ENCODE results near the gene KNTC1. TPM values are rescaled to one million over a fixed set of nuclear protein-coding genes. Genes with fewer than 3 reads are reported as not detected.

Gene KNTC1
- total RNA-seq, 1 experiment from 2014 or later = 55.8 TPM

GRCh38 chr12:122659579-122659978, 132.5 kb downstream of the KNTC1 start:
- Mint-ChIP-seq H3K36me3 (ENCODE audit: insufficient read depth, unreplicated experiment) (no peaks in the 10 kb centered on the region), H3K4me1 (ENCODE audit: low read depth, unreplicated experiment) (no peaks in the 10 kb centered on the region), H3K4me3 (ENCODE audit: unreplicated experiment) (no peak overlapping the region), H3K9me3 (ENCODE audit: unreplicated experiment) (no peaks in the 10 kb centered on the region), H3K27ac (ENCODE audit: unreplicated experiment) (no peak overlapping the region), H3K27me3 (ENCODE audit: insufficient read depth, unreplicated experiment) (no peaks in the 10 kb centered on the region)
- DNase-seq = no peak
- H3K4me1 ChIP-seq = no peaks in the 10 kb centered on the region
- H3K9me3 ChIP-seq = no peaks in the 10 kb centered on the region
- CTCF ChIA-PET = interaction anchor here (1.0 to 1.4 kb wide), 2 partner anchors 12 to 22 kb away, joined by 3 to 8 read pairs; no protein-coding TSS in a partner anchor
- POLR2A ChIA-PET = no interaction called here
- no peak for TF ChIP-seq CTCF (IDR thresholded peaks at IDR 0.05; ENCODE audit: insufficient read depth in 1 of 2, low read depth in 1 of 2, low read length in 1 of 2, severe bottlenecking in 1 of 2, unreplicated experiment in 1 of 2)
- H3K4me3 ChIP-seq (ENCODE audit: low read depth, low read length) = no peak overlapping the region
- BruUV-seq (replicated peaks) = no TSS peak
- H3K36me3 ChIP-seq (ENCODE audit: control insufficient read depth, insufficient read depth, low read length) = no peaks in the 10 kb centered on the region
- intact Hi-C loops (cut with micrococcal nuclease; ENCODE audit: unreplicated experiment) = no loop called here
- no peaks in the 10 kb centered on the region for H3K27me3 ChIP-seq (replicated peaks; ENCODE audit: control insufficient read depth, insufficient read depth, low read length)

GRCh38 chr12:122661246-122661645, 134.2 kb downstream of the KNTC1 start:
- H3K4me3 ChIP-seq (ENCODE audit: low read depth, low read length) = no peak overlapping the region
- H3K9me3 Mint-ChIP-seq (ENCODE audit: unreplicated experiment) = no peaks in the 10 kb centered on the region
- H3K36me3 ChIP-seq (ENCODE audit: control insufficient read depth, insufficient read depth, low read length) = no peaks in the 10 kb centered on the region
- no peaks in the 10 kb centered on the region for H3K36me3 Mint-ChIP-seq (ENCODE audit: insufficient read depth, unreplicated experiment)
- no peak for TF ChIP-seq CTCF (IDR thresholded peaks at IDR 0.05; ENCODE audit: insufficient read depth in 1 of 2, low read depth in 1 of 2, low read length in 1 of 2, severe bottlenecking in 1 of 2, unreplicated experiment in 1 of 2)
- H3K27me3 ChIP-seq (replicated peaks; ENCODE audit: control insufficient read depth, insufficient read depth, low read length) = no peaks in the 10 kb centered on the region
- DNase-seq = no peak
- POLR2A ChIA-PET = no interaction called here
- no peaks in the 10 kb centered on the region for H3K4me1 Mint-ChIP-seq (ENCODE audit: low read depth, unreplicated experiment)
- intact Hi-C loops (cut with micrococcal nuclease; ENCODE audit: unreplicated experiment) = no loop called here
- CTCF ChIA-PET = no interaction called here
- BruUV-seq (replicated peaks) = no TSS peak
- no peaks in the 10 kb centered on the region for H3K4me1 ChIP-seq
- no peaks in the 10 kb centered on the region for H3K27me3 Mint-ChIP-seq (ENCODE audit: insufficient read depth, unreplicated experiment)
- H3K27ac Mint-ChIP-seq (ENCODE audit: unreplicated experiment) = no peak overlapping the region
- no peak overlapping the region for H3K4me3 Mint-ChIP-seq (ENCODE audit: unreplicated experiment)
- no peaks in the 10 kb centered on the region for H3K9me3 ChIP-seq

GRCh38 chr12:122661938-122662337, 134.9 kb downstream of the KNTC1 start:
- no peaks in the 10 kb centered on the region for H3K27me3 ChIP-seq (replicated peaks; ENCODE audit: control insufficient read depth, insufficient read depth, low read length)
- TF ChIP-seq CTCF (IDR thresholded peaks at IDR 0.05; ENCODE audit: insufficient read depth in 1 of 2, low read depth in 1 of 2, low read length in 1 of 2, severe bottlenecking in 1 of 2, unreplicated experiment in 1 of 2) = no peak
- H3K4me1 ChIP-seq = no peaks in the 10 kb centered on the region
- H3K4me3 ChIP-seq (ENCODE audit: low read depth, low read length) = no peak overlapping the region
- Mint-ChIP-seq H3K36me3 (ENCODE audit: insufficient read depth, unreplicated experiment) (no peaks in the 10 kb centered on the region), H3K4me1 (ENCODE audit: low read depth, unreplicated experiment) (no peaks in the 10 kb centered on the region), H3K27me3 (ENCODE audit: insufficient read depth, unreplicated experiment) (no peaks in the 10 kb centered on the region), H3K4me3 (ENCODE audit: unreplicated experiment) (no peak overlapping the region), H3K9me3 (ENCODE audit: unreplicated experiment) (no peaks in the 10 kb centered on the region), H3K27ac (ENCODE audit: unreplicated experiment) (no peak overlapping the region)
- ChIA-PET CTCF (no interaction called here), POLR2A (no interaction called here)
- H3K36me3 ChIP-seq (ENCODE audit: control insufficient read depth, insufficient read depth, low read length) = no peaks in the 10 kb centered on the region
- BruUV-seq (replicated peaks) = no TSS peak
- no peaks in the 10 kb centered on the region for H3K9me3 ChIP-seq
- no peak for DNase-seq
- intact Hi-C loops (cut with micrococcal nuclease; ENCODE audit: unreplicated experiment) = no loop called here

All from Caco-2 (cell line).